Activated naive CD8-positive, alpha-beta T cell treated with anti-CD3 and anti-CD28 coated beads, Interleukin-2, amount 50 U/mL, for 16 hours (primary cell): ENCODE results near the gene CCDC40.

Experiments used
- DNase-seq: peaks from one replicate; pipeline ENCODE4 v3.0.0-alpha.2; 2020; ENCODE audit warnings: low read depth, low spot score

CCDC40 gene

DNA sequence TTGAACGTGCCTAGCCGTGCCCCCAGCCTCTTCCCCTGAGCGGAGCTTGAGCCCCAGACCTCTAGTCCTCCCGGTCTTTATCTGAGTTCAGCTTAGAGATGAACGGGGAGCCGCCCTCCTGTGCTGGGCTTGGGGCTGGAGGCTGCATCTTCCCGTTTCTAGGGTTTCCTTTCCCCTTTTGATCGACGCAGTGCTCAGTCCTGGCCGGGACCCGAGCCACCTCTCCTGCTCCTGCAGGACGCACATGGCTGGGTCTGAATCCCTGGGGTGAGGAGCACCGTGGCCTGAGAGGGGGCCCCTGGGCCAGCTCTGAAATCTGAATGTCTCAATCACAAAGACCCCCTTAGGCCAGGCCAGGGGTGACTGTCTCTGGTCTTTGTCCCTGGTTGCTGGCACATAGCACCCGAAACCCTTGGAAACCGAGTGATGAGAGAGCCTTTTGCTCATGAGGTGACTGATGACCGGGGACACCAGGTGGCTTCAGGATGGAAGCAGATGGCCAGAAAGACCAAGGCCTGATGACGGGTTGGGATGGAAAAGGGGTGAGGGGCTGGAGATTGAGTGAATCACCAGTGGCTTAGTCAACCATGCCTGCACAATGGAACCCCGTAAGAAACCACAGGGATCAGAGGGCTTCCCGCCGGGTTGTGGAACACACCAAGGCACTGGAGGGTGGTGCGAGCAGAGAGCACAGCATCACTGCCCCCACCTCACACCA is 65.7 kb downstream of the CCDC40 start:
- DNase-seq, result no peak

DNA sequence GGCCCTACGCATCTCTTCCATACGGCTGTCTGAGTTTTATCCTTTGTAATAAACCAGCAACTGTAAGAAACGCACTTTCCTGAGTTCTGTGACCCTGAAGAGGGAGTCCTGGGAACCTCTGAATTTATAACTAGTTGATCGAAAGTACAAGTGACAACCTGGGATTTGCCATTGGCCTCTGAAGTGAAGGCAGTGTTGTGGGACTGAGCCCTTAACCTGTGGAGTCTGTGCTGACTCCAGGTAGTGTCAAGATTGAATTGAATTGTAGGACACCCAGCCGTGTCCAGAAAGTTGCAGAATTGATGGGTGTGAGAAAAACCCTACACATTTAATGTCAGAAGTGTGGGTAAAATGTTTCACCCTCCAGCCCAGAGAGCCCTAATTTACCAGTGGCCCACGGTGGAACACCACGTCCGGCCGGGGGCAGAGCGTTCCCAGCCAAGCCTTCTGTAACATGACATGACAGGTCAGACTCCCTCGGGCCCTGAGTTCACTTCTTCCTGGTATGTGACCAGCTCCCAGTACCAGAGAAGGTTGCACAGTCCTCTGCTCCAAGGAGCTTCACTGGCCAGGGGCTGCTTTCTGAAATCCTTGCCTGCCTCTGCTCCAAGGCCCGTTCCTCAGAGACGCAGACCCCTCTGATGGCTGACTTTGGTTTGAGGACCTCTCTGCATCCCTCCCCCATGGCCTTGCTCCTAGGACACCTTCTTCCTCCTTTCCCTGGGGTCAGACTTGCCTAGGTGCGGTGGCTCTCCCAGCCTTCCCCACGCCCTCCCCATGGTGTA is 66.4 kb downstream of the CCDC40 start:
- DNase-seq, result no peak

DNA sequence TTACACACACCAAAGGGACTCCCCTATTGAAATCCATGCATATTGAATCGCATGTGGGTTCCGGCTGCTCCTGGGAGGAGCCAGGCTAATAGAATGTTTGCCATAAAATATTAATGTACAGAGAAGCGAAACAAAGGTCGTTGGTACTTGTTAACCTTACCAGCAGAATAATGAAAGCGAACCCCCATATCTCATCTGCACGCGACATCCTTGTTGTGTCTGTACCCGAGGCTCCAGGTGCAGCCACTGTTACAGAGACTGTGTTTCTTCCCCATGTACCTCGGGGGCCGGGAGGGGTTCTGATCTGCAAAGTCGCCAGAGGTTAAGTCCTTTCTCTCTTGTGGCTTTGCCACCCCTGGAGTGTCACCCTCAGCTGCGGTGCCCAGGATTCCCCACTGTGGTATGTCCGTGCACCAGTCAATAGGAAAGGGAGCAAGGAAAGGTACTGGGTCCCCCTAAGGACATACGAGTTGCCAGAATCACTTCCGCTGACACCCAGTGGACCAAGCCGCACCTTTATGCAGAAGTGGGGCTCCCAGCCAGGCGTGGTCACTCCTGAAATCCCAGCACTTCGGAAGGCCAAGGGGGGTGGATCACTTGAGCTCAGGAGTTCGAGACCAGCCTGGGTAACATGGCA is 67.1 kb downstream of the CCDC40 start:
- no peak for DNase-seq

DNA sequence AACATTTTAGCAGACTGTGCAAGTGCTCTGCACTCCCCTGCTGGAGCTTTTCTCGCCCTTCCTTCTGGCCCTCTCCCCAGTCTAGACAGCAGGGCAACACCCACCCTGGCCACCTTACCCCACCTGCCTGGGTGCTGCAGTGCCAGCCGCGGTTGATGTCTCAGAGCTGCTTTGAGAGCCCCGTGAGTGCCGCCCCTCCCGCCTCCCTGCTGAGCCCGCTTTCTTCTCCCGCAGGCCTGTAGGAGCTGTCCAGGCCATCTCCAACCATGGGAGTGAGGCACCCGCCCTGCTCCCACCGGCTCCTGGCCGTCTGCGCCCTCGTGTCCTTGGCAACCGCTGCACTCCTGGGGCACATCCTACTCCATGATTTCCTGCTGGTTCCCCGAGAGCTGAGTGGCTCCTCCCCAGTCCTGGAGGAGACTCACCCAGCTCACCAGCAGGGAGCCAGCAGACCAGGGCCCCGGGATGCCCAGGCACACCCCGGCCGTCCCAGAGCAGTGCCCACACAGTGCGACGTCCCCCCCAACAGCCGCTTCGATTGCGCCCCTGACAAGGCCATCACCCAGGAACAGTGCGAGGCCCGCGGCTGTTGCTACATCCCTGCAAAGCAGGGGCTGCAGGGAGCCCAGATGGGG is 68.0 kb downstream of the CCDC40 start:
- no peak for DNase-seq

DNA sequence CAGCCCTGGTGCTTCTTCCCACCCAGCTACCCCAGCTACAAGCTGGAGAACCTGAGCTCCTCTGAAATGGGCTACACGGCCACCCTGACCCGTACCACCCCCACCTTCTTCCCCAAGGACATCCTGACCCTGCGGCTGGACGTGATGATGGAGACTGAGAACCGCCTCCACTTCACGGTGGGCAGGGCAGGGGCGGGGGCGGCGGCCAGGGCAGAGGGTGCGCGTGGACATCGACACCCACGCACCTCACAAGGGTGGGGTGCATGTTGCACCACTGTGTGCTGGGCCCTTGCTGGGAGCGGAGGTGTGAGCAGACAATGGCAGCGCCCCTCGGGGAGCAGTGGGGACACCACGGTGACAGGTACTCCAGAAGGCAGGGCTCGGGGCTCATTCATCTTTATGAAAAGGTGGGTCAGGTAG is 68.5 kb downstream of the CCDC40 start:
- no peak for DNase-seq

DNA sequence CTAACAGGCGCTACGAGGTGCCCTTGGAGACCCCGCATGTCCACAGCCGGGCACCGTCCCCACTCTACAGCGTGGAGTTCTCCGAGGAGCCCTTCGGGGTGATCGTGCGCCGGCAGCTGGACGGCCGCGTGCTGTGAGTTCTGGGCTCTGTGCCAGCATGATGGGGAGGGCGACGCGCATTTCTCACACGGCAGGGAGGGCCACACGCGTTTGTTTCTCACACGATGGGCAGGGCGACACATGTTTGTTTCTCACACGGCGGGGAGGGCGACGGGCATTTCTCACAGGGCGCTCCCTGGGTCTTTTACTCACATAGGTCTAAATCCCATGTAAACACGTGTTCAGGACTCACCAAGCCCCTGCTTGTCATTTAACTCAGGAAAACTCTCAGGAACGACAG is 69.3 kb downstream of the CCDC40 start:
- no peak for DNase-seq

DNA sequence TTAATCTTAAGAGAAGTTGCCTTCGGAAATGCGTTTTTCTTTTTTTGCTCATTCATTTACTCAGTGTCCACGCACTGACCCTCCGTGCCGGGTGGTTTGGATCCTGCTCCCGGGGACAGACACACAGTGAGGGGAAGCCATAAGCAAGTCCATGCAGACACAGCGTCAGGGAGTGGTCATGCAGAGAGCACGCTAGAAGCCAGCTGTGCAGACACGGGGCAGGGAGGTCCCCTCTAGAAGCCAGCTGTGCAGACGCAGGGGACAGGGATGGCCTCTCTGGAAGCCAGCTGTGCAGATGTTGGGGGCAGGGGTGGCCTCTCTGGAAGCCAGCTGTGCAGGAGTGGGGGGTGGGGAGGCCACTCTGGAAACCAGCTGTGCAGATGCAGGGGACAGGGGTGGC is 69.7 kb downstream of the CCDC40 start:
- DNase-seq, result no peak

DNA sequence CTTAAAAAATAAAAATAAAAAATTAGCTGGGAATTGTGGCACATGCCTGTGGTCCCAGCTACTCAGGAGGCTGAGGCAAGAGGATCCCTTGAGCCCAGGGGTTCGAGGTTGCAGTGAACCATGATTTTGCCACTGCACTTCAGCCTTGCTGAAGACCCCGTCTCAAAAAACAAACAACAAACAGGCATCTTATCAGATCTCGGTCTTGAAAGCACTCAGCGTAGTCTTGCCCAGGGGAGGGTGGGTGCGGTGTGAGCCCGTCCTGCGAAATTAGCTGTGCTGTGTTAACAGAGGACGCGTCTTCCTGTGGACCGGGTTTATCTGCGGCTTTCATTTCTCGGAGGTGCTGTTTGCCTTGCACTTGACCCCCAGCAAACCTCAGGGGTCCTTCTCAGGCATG is 70.3 kb downstream of the CCDC40 start:
- no peak for DNase-seq

DNA sequence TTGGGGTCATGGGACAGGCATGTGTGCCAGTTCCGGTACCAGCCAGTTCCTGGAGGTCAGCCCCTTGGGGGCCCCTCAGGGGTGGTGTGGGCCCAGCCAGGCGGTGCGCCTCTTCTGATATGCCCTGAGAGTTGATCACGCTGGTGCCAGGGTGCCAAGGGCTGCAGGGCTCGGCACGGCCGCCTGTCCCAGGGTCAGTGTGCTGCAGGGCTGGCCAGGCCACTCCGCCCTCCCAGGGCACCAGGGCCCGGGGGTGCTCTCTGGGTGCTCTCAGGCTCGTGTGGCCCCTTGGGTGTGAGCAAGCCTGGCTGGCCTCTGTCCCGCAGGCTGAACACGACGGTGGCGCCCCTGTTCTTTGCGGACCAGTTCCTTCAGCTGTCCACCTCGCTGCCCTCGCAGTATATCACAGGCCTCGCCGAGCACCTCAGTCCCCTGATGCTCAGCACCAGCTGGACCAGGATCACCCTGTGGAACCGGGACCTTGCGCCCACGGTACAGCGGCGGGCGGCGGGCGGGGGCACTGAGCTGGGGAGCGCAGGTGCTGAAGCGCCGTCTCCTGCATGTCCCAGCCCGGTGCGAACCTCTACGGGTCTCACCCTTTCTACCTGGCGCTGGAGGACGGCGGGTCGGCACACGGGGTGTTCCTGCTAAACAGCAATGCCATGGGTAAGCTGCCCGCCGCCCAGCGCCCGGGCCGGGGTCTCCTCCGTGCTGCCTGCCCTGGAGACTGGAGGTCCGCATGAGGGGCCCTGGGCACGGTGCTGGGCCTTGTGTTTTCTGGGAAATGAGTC is 71.0 kb downstream of the CCDC40 start:
- no peak for DNase-seq

DNA sequence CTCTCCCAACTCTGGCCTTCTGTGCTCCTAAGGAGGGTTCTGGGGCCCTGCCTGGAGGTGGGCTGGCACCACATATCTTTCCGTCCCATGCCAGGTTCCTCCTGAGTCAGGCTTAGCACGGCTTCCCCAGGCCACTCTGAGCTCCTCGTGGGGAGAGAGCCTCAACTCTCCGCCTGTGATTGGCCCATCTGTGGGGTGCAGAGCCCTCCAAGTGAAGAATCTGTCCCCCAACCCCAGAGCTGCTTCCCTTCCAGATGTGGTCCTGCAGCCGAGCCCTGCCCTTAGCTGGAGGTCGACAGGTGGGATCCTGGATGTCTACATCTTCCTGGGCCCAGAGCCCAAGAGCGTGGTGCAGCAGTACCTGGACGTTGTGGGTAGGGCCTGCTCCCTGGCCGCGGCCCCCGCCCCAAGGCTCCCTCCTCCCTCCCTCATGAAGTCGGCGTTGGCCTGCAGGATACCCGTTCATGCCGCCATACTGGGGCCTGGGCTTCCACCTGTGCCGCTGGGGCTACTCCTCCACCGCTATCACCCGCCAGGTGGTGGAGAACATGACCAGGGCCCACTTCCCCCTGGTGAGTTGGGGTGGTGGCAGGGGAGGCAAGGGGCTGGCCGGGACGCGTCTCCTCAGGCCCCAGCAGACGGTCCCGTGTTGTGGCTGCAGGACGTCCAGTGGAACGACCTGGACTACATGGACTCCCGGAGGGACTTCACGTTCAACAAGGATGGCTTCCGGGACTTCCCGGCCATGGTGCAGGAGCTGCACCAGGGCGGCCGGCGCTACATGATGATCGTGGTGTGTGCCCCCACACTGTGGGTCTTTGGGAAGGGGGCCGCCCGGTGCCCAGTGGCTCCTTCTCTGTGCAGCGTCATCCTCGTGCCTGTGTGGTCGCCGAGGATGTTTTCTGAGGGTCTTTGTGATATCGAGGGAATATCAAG is 71.9 kb downstream of the CCDC40 start:
- DNase-seq, result no peak

DNA sequence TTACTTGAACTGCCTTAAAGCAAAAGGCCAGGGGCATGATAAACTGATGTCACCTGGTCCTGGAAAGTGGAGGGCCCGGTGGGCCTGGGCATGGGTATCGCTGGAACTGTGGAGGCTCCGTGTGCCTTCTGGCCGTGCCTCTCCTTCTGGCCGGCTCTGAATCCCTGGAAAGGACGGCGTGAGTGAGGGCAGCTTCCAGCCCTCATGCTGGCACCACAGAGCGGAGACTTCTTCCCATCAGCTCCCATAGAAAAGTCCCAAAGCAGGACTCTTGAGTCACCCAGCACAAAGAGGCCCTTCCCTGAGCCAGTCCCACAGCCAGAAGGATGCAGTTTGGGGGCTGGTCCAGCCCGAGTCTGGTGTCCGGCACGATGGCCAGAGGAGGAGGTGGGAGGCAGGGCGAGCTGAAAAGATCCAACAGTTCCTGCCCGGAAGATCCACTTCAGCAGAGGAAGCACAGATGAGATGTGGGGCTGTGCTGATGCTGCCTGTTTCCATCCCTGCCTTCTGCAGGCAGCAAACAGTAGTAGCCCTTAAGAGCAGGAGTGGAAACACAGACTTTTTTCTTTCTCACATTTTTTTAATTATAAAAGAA is 72.7 kb downstream of the CCDC40 start:
- DNase-seq, result no peak

DNA sequence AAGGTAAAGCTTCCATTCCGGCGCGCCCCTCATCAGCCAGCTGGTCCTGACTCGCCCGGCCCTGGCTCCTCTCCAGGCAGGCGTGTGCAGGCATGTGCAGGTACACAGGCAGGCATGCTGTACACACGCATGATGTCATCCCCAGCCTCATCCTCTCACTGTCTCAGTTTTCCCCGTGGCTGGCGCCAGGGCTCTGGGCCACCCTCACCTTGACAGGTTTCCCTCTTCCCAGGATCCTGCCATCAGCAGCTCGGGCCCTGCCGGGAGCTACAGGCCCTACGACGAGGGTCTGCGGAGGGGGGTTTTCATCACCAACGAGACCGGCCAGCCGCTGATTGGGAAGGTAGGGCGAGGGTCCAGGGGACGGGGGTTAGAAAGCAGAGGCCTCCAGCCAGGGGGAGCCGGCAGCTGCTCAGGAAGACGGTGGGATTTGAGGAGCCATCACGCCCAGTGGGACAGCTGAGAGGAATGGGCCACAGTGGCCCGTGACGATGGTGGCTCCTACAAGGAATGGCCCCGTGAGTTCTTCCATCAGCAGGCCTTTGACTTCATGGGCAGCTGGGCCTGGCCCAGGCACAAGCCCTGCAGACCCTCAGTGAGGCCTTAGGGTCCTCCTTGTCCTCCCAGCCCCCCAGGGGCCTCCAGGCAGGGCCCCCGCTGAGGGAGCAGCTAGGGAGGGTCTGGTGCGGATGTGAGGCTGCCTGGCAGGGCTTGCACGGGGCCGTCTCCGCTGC is 73.4 kb downstream of the CCDC40 start:
- DNase-seq, result no peak

DNA sequence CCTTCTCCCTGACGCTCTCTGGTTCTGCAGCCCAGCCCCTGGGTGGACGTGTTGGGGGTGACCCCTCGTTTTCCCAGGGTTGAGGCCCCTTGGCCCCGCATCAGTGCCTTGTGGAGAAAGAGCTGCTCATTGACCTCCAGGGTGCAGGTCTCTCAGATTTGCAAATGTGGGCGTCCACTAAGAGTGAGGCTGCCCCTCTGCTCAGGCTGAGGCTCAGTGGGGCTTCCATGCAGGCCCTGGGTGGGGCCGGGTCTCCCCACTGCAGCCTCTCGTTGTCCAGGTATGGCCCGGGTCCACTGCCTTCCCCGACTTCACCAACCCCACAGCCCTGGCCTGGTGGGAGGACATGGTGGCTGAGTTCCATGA is 74.0 kb downstream of the CCDC40 start:
- no peak for DNase-seq

DNA sequence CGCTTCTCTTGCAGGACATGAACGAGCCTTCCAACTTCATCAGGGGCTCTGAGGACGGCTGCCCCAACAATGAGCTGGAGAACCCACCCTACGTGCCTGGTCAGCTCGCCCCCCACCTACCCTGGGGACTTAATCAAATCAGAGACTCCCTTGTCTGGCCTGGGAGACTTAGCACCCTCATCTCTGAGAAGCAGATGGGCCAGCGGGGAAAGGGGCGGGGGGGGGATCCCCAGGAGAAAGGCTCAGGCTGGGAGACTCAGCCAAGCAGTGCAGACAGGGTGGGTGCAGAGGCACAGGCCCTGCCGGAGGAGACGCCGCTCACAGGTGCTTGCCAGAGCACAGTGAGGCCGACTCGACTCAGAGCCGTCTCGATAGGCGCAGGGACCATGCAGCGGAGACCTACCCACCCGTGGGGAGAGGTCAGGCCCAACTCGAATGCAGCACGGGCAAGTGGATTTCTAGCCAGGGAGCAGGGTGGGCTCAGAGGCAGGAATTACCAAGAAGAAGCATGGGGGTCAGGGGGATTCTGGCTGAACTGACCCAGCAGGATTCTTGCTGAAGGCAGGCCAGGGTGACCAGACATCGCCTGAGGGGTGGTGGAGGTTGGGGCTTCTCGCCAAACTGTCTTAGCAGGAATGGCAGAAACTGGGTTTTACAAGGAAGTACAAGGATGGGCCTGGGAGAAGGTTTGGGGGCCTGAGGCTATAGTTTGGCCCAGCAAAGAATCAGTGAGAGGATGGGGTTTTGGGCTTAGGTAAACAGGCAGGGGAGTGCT is 74.7 kb downstream of the CCDC40 start:
- DNase-seq, result no peak

DNA sequence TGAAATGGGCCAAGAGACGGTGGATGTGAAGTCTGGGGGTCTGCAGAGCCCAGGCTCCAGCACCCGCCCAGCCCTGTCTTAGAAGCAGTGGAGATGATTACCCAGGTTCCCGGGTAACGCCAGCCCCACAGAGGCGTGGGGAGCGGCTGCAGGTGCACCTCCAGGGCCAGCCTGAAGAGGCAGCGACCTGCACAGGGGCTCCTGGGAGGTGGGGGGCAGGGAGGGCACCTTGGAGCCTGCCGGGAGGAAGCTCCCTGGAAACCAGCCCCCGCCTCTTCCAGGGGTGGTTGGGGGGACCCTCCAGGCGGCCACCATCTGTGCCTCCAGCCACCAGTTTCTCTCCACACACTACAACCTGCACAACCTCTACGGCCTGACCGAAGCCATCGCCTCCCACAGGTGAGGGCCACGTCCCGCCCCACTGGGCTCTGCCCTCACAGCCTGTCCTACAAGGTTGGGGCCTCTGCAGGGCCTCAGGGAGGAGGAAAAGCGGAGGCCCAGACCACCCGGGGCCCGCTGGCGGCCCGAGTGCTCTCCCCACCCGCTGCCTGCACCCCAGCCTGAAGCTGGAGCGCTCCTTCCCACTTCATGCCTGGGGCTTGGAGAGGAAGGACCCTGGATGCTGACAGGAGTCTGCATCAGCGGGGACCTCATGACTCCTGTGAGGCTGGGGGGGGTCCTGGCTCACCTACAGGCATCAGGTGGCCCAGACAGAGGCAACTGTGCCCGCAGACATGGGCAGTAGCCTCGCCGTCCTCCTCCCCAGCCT is 75.4 kb downstream of the CCDC40 start:
- no peak for DNase-seq

DNA sequence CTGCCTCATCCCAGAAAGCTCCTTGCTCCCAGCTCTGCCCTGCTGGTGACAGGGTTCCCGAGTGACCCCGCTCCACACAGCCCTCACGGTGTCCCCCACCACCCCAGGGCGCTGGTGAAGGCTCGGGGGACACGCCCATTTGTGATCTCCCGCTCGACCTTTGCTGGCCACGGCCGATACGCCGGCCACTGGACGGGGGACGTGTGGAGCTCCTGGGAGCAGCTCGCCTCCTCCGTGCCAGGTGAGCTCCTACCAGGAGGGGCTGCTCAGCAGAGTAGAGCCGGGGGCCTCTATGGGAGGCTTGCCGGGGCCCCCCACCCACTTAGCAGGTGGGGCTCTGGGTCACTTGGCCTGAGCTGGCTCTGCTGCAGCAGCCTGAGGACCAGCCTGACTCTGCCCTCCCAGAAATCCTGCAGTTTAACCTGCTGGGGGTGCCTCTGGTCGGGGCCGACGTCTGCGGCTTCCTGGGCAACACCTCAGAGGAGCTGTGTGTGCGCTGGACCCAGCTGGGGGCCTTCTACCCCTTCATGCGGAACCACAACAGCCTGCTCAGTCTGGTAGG is 76.1 kb downstream of the CCDC40 start:
- no peak for DNase-seq

DNA sequence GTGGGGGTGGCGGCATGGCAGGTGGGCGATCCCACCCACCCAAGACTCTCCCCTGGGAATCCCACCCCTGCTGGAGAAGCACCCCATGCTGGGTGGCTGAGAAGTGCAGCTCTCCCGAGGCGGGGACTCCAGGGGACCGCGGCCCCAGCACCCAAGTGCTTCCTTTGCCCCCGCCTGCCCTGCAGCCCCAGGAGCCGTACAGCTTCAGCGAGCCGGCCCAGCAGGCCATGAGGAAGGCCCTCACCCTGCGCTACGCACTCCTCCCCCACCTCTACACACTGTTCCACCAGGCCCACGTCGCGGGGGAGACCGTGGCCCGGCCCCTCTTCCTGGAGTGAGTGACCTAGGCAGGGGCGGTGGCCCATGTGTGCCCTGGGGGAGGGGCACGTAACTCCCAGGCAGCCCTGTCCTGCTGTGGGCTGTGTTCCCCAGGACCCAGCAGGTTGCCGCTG is 76.6 kb downstream of the CCDC40 start:
- DNase-seq, result no peak
